Esophagus squamous epithelium (tissue), 5 donors: ENCODE results near the gene PKP2. TPM values are rescaled to one million over a fixed set of nuclear protein-coding genes. Genes with fewer than 3 reads are reported as not detected.

ENCODE experiments used
- DNase-seq: peaks from one replicate; lab custom pipeline; 2025; lab: John Stamatoyannopoulos, UW
- H3K27ac ChIP-seq, 4 donors: fragments of 200-600 bp; sonication (generic); one replicate each; pipeline ENCODE4 v1.5.1; 2016 to 2019; ENCODE audit warnings: mild to moderate bottlenecking in 1 of 4
- H3K27me3 ChIP-seq, 4 donors: fragments of 200-600 bp; sonication (generic); 1 replicate in 3 of 4; 2 replicates in 1 of 4; pipeline versions ENCODE4 v1.5.1 to v1.6.0; 2017 to 2021; ENCODE audit warnings: antibody characterized with exemption in 1 of 4
- H3K36me3 ChIP-seq, 3 donors: fragments of 200-600 bp; sonication (generic); one replicate each; pipeline ENCODE4 v1.5.1; 2016 to 2019
- H3K4me1 ChIP-seq, 3 donors: fragments of 200-600 bp; sonication (generic); one replicate each; pipeline ENCODE4 v1.5.1; 2017 to 2019
- H3K4me3 ChIP-seq, 4 donors: fragments of 200-600 bp; sonication (generic); 1 replicate in 3 of 4; 2 replicates in 1 of 4; pipeline ENCODE4 v1.5.1; 2016 to 2019; ENCODE audit warnings: mild to moderate bottlenecking in 2 of 4, moderate library complexity in 1 of 4
- H3K9me3 ChIP-seq, 3 donors: fragments of 200-600 bp; sonication (generic); one replicate each; pipeline ENCODE4 v1.5.1; 2016 to 2019
- CTCF ChIP-seq, 6 experiments: fragments of 450-650 bp in 4 of 6; fragments of 200-600 bp in 2 of 6; sonication (generic) in 2 of 6; IDR thresholded peaks; one replicate each; pipeline ENCODE4 v1.5.1; 2016 to 2019; ENCODE audit warnings: antibody characterized with exemption in 6 of 6, mild to moderate bottlenecking in 4 of 6, moderate library complexity in 4 of 6
- POLR2A ChIP-seq, 4 donors: fragments of 450-650 bp; IDR thresholded peaks; one replicate each; pipeline ENCODE4 v1.6.1; 2017; ENCODE audit warnings: antibody characterized with exemption in 4 of 4, mild to moderate bottlenecking in 4 of 4, moderate library complexity in 3 of 4
- WGBS, 2 donors: methylation state at CpG; one replicate each; pipeline ENCODE4 v1.1.5; 2018; 5-methylcytosine and 5-hydroxymethylcytosine counted together
- intact Hi-C: fragments of 100-400 bp; cut with DNase I; formaldehyde crosslinking; loops from one replicate; pipeline ENCODE4 v1.15.0; 2022
- total RNA-seq, 4 donors: library from RNA; depleted of rRNA; stranded (reverse); fragments of >200 nt; gene quantifications; one replicate each; pipeline ENCODE4 v1.1.0, GENCODE V29; 2016
- donor health status: DM: yes; HTN: yes; CAD: no.

PKP2 gene
- total RNA-seq, 4 donors from 2014 or later: 8.5 to 22.5 (median 21.6) TPM

GRCh38 chr12:32789446-32789845 is 107.1 kb downstream of the PKP2 start:
- DNase-seq: no peak
- no peak overlapping the region for H3K4me3 ChIP-seq
- intact Hi-C loops: no loop called here
- no peak overlapping the region for H3K27ac ChIP-seq
- H3K9me3 ChIP-seq: no peaks in the 10 kb centered on the region
- H3K4me1 ChIP-seq: no peaks in the 10 kb centered on the region
- no peaks in the 10 kb centered on the region for H3K36me3 ChIP-seq
- TF ChIP-seq CTCF (IDR thresholded peaks at IDR 0.05) (no peak), POLR2A (IDR thresholded peaks at IDR 0.05) (no peak)
- no peaks in the 10 kb centered on the region for H3K27me3 ChIP-seq

GRCh38 chr12:32788405-32788804 is 108.2 kb downstream of the PKP2 start:
- intact Hi-C loops: no loop called here
- Histone ChIP-seq H3K4me3 (no peak overlapping the region), H3K27me3 (peaks cover 0 to 3% (median 0%) of the 10 kb centered on the region in 4 donors), H3K36me3 (no peaks in the 10 kb centered on the region), H3K27ac (no peak overlapping the region), H3K4me1 (no peaks in the 10 kb centered on the region), H3K9me3 (no peaks in the 10 kb centered on the region)
- WGBS, 2 donors: 59 to 81% methylated on average over 4 of the region's 4 CpGs
- no peak for DNase-seq
- TF ChIP-seq CTCF (IDR thresholded peaks at IDR 0.05) (no peak), POLR2A (IDR thresholded peaks at IDR 0.05) (no peak)

GRCh38 chr12:32785557-32785956 is 111.0 kb downstream of the PKP2 start:
- peaks cover 0 to 3% (median 0%) of the 10 kb centered on the region in 4 donors for H3K27me3 ChIP-seq
- H3K27ac ChIP-seq: no peak overlapping the region
- no peak for DNase-seq
- no peaks in the 10 kb centered on the region for H3K36me3 ChIP-seq
- no peak for TF ChIP-seq POLR2A (IDR thresholded peaks at IDR 0.05)
- no peak for TF ChIP-seq CTCF (IDR thresholded peaks at IDR 0.05)
- no peak overlapping the region for H3K4me3 ChIP-seq
- WGBS, 2 donors: 86 to 90% methylated on average over 5 of the region's 5 CpGs
- intact Hi-C loops: no loop called here
- H3K9me3 ChIP-seq: no peaks in the 10 kb centered on the region
- no peaks in the 10 kb centered on the region for H3K4me1 ChIP-seq

GRCh38 chr12:32783029-32783428 is 113.5 kb downstream of the PKP2 start:
- TF ChIP-seq CTCF (IDR thresholded peaks at IDR 0.05): no peak
- TF ChIP-seq POLR2A (IDR thresholded peaks at IDR 0.05): no peak
- Histone ChIP-seq H3K4me1 (no peaks in the 10 kb centered on the region), H3K27ac (no peak overlapping the region), H3K4me3 (no peak overlapping the region), H3K9me3 (no peaks in the 10 kb centered on the region), H3K27me3 (peaks cover 0 to 3% (median 0%) of the 10 kb centered on the region in 4 donors), H3K36me3 (no peaks in the 10 kb centered on the region)
- WGBS, 2 donors: 37 to 45% methylated on average over 3 of the region's 3 CpGs
- no peak for DNase-seq
- intact Hi-C loops: no loop called here

- 41 to 64% methylated on average over 1 of the region's 1 CpG for WGBS, 2 donors
- Histone ChIP-seq H3K4me1 (no peaks in the 10 kb centered on the region), H3K27me3 (peaks cover 0 to 3% (median 0%) of the 10 kb centered on the region in 4 donors), H3K4me3 (no peak overlapping the region), H3K36me3 (no peaks in the 10 kb centered on the region), H3K27ac (no peak overlapping the region), H3K9me3 (no peaks in the 10 kb centered on the region)
- intact Hi-C loops: no loop called here
- DNase-seq: no peak
- TF ChIP-seq CTCF (IDR thresholded peaks at IDR 0.05) (no peak), POLR2A (IDR thresholded peaks at IDR 0.05) (no peak)
Measured at GRCh38 chr12:32780071-32780470, 116.5 kb downstream of the PKP2 start.
